Raji (cell line): ENCODE results near the gene SLC22A2.

Experiments
- POLR2A ChIP-seq: IDR thresholded peaks from 2 replicates; pipeline ENCODE4 v1.6.1; 2011; ENCODE audit warnings: low read depth, low read length, control low read depth; ENCODE audit not compliant: insufficient read depth

SLC22A2 gene

DNA sequence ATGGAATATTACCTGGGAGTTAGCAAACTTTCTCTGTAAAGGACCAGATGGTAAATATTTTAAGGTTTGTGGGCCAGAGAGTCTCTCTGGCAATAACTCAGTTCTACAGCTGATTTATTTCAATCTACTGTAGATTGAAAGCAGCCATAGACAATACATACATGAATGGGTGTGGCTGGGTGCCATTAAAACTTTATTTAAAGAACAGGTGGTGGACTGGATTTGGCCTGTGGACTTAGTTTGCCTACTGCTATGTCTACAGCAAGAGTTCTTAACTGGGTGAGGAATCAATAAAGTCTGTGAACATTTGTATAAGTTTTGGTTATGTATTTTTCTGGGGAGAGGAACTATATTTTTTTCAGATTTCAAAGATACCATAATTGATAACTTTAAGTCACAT lies 55.1 kb downstream of the SLC22A2 start:
- TF ChIP-seq POLR2A = no peak

DNA sequence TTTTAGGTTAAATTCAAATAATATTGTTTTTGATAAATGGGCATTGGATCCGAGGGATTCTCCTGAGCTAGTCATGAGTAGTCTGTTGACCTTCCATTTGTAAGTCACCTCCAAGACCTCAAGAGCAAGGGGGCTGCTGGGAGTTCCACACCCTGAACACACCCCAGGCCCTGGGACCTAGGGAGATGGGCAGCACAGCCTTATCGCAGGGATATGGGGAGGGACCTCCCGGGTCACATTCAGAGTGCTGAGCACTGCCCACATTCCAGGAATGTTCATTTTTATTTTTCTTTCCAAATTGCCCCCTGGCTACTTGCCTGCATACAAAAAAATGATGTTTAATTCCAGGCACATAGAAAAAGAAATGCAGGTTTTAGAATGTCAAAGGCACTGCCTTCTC lies 55.5 kb downstream of the SLC22A2 start:
- no peak for TF ChIP-seq POLR2A

DNA sequence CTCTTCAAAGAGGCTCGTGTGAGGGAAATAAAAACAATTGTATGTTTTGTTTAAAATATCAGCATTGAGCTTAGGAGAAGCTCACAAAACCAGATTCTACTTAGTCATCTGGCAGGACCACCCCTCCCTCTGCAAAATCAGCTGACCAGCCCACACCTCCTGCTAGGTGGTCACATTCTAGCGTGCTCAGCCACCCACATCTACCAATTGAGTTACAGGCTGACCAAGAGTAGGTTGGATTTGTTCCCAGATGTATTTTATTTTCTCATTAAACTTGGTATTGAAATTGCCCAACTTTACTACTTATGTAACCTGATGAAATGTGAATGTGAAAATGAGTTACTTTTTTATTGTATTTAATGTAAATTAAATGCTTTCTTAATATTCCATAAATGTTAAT lies 56.2 kb downstream of the SLC22A2 start:
- no peak for TF ChIP-seq POLR2A

DNA sequence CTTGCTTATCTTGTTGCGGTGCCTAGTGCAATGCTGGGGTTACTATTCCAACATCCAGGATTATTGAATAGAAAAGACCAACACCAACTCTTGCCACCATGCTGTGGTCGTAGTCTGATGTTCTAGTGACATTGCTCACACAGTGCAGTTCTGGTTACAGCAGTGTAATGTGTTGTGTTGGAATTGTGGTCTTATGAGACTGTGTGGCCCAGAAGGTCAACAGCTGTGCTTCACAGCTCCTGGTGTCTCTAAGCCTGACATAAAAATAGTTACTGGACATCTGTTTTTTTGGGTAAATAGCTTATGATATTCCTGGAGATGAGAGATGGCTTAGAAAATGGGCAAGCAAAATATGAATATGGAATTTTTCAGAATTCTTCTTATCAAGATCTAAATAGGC lies 57.6 kb downstream of the SLC22A2 start:
- TF ChIP-seq POLR2A = no peak

DNA sequence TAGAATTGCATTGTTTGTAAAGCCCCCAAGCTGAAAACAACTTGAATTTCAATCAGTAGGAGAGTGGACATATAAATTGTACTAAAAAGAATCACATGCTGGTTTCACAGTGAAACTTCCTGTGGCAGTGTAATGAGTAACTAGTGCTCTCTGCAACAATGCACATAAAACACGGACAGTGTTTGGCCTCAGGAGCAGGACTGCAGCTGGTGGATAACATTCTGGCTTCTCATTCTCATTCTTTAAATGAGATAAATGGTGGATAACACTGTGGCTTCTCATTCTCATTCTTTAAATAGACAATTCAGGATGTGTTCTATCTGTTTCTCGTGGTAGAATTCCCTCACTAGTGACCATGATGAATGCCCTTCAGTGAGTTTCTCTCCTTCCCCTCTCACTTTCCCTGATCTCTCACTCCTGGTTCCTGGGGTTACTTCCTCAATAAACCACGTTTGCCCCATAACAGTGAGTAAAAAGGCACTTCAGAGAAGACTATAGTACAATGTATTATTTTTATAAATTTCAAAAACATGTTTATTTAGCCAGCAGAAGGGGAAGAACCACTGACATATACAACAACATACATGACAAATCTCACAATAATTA lies 59.9 kb downstream of the SLC22A2 start:
- no peak for TF ChIP-seq POLR2A

DNA sequence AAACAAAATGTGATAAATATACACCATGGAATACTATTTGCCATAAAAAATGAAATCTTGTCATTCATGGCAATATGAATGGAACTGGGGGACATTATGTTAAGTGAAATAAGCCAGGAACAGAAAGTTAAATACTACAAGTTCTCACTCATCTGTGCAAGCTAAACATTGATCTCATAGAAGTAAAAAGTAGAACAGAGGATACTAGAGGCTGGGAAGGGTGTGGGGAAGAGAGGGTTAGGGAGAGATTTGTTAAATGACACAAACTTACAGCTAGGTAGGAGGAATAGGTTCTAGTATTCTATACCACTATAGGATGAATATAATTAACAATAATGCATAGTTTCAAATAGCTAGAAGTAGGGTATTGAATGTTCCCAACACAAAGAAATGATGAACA lies 61.0 kb downstream of the SLC22A2 start:
- no peak for TF ChIP-seq POLR2A

DNA sequence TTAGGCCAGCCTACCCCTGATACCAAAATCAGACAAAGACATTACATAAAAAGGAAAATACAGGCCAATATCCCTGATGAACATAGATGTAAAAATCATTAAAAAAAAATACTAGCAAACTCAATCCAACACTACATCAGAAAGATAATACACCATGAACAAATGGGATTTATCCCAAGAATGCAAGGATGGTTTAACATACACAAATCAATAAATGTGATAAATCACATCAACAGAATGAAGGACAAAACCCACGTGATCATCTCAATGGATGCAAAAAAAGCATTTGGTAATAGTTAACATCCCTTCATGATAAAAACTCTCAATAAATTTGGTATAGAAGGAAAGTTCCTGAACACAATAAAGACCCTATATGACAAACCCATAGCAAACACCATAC lies 63.8 kb downstream of the SLC22A2 start:
- TF ChIP-seq POLR2A = no peak

DNA sequence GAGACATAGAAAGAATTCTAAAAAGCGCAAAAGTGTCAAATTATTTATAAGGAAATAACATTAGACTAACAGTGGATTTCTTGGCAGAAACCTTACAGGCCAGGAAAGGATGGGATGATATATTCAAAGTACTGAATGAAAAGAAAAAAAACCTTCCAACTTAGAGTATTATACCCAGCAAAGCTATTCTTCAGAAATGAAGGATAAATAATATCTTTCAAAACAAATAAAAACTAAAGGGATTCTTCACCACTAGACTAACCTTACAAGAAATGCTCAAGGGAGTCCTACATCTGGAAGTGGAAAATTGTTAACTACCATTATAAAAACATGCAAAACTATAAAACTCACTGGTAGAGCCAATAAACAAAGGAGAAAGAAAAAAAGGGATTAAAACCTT lies 65.8 kb downstream of the SLC22A2 start:
- TF ChIP-seq POLR2A = no peak

DNA sequence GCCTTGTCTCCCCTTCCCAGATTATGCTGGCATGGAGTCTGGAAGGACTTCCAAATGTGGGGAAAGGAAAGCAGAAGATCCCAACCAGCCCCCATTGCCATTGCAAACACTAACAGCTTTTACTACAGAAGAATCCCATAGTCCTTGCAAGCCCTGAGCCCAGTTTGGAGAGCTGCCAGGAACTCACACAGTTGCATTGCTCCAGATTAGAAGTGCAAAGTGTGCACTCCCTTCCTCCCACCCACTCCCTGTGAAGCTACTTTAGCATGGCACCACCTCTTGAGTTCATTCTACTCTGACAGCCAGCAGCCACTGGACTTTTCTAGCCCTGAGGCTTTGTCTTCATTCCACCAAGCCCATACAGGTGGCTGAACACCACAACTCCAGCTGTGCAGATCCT lies 67.6 kb downstream of the SLC22A2 start:
- TF ChIP-seq POLR2A = no peak

DNA sequence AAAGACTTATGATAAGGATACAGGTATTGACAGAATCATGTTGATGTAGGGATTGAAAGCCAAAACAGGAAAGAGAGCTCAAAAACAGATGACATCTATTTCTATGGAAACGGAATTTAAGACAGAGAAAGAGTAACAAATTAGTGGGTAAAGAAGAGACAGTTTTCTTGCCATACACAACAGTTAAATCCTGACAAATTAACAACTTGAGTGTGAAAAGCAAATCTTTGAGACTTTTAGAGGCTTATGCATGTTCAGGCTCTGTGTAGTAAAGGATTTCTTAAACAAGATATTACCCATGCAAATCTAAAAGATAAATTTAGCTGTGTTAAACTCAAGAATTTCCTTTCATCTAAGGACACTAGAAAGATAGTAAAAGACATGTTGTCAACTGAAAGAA lies 68.5 kb downstream of the SLC22A2 start:
- TF ChIP-seq POLR2A = no peak

DNA sequence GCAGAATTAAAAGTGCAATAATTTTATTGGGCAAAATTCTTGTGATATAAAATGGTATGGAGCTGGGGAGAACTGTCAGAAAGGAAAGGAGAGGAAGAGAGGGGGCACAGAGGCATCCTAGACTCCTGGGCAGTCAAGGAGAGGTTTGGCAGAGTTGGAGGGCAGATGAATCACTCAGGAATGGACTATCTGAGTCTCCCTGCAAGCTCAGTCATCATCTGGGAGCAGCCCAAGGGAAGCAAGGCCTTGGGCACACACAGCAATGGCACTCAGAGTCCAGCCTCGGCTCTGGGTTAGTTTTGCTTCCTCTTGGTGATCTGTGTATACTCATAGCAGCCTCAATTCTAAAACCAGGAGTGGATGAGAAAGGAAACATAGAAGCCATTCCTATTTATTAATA lies 69.8 kb downstream of the SLC22A2 start:
- TF ChIP-seq POLR2A = no peak

DNA sequence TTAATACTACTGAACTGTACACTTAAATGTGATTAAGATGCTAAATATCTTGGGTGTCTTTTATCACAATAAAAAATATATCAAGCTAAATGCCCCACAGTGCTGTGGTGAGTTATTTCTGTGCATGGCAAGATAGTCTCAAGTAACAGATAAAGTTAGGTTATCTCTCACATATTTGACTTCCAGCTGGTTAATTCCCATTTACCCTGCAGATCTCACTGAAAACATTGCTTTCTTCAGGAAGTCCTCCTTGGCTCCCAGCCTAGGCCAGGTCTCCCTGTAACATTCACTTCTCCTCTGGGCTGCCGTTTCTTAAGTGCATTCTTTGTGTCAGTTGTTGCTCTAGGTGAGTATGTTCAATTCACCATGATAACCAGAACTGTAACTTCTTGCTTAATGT lies 77.9 kb downstream of the SLC22A2 start:
- no peak for TF ChIP-seq POLR2A

DNA sequence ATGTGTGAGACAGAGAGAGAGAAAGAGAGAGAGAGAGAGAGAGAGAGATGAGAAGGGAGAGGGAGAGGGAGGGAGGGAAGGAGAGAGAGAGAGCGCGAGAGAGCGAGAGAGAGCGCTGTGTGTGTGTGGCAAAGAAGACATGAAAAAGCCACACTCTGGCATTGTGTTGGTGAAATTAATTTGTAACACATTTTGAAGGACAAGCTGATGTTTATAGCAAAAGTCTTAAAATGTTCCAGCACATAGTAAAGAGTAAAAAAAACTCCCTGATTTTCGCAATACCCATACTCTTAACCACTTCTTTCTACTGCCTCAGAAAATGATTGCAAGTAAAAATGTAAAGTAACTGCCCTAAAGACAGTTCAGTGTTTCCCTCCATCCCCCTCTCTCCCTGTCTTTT lies 80.3 kb downstream of the SLC22A2 start:
- TF ChIP-seq POLR2A = no peak

DNA sequence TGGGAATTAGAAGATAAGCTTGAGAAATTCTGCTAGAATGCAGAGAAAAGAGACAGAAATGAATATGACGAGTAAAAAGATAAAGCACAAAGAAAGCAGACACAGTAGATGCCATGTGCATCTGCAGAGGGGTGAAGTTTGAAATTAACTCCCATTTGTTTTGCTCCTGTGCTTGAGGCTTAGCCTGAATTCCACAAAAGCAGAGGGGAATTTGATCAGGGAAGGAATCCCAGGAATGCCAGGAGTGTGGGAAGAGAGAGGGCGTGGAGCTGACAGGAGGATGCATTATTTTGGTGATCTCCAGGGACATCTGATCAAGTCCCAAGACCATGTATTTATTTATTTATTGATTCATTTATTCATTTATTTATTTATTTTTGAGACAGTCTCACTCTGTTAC lies 81.4 kb downstream of the SLC22A2 start:
- no peak for TF ChIP-seq POLR2A

DNA sequence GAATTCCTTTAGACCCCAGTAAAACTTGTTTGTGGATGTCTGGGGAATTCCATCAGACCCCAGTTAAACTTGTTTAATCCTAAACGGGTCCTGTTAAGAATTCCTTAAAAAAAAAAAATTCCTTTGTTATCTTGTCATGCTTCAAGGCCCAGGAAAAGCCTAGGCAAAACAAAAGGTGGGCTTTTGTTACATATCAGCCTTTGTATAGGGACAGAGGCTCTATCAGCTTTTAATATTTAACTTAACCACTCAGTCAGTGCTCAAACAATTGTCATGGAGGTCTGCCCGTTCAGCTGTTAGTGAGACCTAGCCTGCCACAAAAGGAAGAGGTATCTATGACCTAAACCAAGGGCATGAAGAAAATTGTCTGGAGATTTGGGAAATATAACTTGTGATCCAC lies 83.9 kb downstream of the SLC22A2 start:
- TF ChIP-seq POLR2A = no peak

DNA sequence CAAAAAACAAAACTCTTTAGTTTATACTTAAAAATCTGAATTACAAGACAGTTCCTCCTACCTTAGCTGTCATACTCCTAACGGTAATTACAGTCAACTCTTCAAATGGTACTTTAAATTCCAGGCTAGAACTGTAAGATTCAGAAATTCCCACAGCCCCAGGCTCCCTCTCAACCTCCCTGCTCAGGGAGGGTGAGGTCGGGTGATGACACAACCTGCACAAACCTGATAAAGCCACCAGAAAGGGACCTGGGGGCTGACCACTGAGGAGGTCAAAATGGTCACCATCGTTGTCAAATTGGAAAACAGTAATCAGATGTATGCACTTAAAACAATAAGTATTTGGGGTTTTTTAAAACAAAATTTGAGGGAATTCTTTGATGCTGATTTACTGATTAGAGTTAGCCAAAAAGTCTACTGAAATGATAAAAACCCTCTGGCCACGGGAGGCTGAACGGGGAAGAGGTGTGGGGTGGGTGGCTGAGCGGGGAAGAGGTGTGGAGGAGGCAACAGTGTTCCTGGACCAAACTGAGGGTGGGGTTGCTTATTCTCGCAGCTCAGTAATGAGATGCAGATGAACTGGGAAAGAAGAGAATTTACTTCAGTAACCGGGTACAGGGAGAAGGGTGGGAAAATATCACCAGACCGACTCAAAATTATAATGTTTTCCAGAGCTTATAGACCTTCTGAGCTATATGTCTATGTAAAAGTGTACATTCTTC lies 84.7 kb downstream of the SLC22A2 start:
- TF ChIP-seq POLR2A = no peak

DNA sequence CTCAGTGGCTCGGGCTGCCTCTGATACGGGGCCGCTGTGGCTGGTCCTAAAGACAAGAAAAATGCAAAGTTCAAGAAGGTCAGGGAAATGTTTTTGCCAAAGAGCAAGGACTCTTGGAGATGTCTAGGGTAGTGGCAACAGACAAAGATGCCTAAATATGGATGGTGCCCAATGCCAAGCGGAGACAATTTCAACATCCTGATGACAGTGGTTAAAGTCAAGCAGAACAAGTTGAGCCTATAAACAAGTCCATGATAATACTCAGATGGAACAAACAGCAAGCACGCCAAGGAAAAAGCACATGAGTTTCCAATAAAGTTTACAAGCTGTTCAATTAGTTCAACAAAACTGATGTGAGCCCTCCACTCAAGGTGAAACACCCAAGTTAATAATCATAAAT lies 85.9 kb downstream of the SLC22A2 start:
- TF ChIP-seq POLR2A = no peak

DNA sequence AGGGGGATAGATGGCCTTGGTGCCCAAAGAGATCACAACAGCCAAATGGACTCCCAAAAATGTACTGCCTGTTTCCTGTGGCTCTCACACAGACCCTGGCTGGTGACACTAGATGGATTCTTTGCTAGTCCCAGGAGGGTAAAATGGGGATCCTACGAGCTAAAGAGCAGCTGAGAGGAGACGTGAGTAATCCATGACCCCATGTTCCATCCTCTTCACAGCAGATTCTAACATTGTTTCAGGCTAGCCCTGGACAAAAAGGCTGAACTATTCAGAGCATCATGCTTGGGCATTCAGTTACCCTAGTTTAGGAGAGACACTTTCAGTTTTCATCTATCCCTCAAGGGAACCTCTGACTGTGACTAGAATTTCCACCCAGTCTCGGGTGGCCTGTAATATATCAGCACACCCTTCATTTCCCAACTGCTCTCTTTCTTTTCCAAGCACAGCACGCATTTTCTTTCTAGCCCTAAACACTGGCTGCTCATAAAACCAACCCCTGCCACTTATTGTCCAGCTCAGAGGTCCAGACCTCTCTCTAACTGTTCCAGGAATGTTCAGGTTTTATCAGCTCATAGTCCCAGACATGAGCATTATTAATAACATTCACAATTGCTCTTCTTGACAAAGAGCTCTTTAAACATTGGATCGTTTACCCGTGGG lies 88.5 kb downstream of the SLC22A2 start:
- TF ChIP-seq POLR2A = no peak
